NCI-H2227 (cell line): ENCODE results near the gene TCEA2.

Experiments used
- DNase-seq: peaks from one replicate; lab custom pipeline; 2025; ENCODE audit not compliant: unreplicated experiment; lab: John Stamatoyannopoulos, UW

TCEA2 gene

GRCh38 chr20:64035066-64035932 is 27.7 kb upstream of the TCEA2 start:
- no peak for DNase-seq

GRCh38 chr20:64035933-64036345 is 27.1 kb upstream of the TCEA2 start, which contains the start of gene C20orf204:
TSS of gene C20orf204 (plus strand) at chr20:64036182. CDS start at chr20:64036324, 142 bp downstream.
- no peak for DNase-seq

- no peak for DNase-seq
These were observed 26.4 kb upstream of the TCEA2 start for GRCh38 chr20:64036346-64037198.

- no peak for DNase-seq
These were observed 25.9 kb upstream of the TCEA2 start for GRCh38 chr20:64037199-64037497.

GRCh38 chr20:64037498-64038213 is 25.3 kb upstream of the TCEA2 start:
- peak; percentile 56 for DNase-seq

- peak; percentile 65 for DNase-seq
These were observed 24.8 kb upstream of the TCEA2 start for GRCh38 chr20:64038224-64038564.

GRCh38 chr20:64038565-64039292 is 24.3 kb upstream of the TCEA2 start:
- peak; percentile 86 for DNase-seq

- no peak for DNase-seq
These were observed 23.5 kb upstream of the TCEA2 start for GRCh38 chr20:64039293-64040160.

- DNase-seq, result no peak
These were observed 22.6 kb upstream of the TCEA2 start for GRCh38 chr20:64040231-64041039.

GRCh38 chr20:64041040-64041780 is 21.8 kb upstream of the TCEA2 start:
- DNase-seq, result no peak

- DNase-seq, result no peak
These were observed 21.3 kb upstream of the TCEA2 start for GRCh38 chr20:64041781-64042053.

GRCh38 chr20:64042054-64042781 is 20.8 kb upstream of the TCEA2 start:
- DNase-seq, result peak; percentile 31

- DNase-seq, result no peak
These were observed 19.2 kb upstream of the TCEA2 start for GRCh38 chr20:64043768-64044167.

- no peak for DNase-seq
These were observed 18.3 kb upstream of the TCEA2 start for GRCh38 chr20:64044484-64045247.

GRCh38 chr20:64045346-64046011 is 17.5 kb upstream of the TCEA2 start:
- DNase-seq, result no peak

GRCh38 chr20:64047046-64047389 is 16.0 kb upstream of the TCEA2 start:
- no peak for DNase-seq

- no peak for DNase-seq
These were observed 15.0 kb upstream of the TCEA2 start for GRCh38 chr20:64047968-64048401.
